Thyroid gland (tissue), 4 donors: ENCODE data around the gene XPC. TPM values are rescaled to one million over a fixed set of nuclear protein-coding genes. Genes with fewer than 3 reads are reported as not detected.
A peak's percentile ranks its signal among the peaks of the same experiment; 100 is the strongest.

ENCODE experiments used
- DNase-seq, 2 donors: peaks; one replicate each; pipeline ENCODE4 v3.0.0-alpha.2; 2019
- H3K27ac ChIP-seq, 3 donors: fragments of 200-600 bp; sonication (generic); 1 replicate in 2 of 3; 2 replicates in 1 of 3; pipeline ENCODE4 v1.5.1; 2016 to 2019; ENCODE audit warnings: mild to moderate bottlenecking in 1 of 3, moderate library complexity in 1 of 3
- H3K27me3 ChIP-seq: fragments of 200-600 bp; sonication (generic); one replicate; pipeline ENCODE4 v1.5.1; 2019
- H3K36me3 ChIP-seq, 2 donors: fragments of 200-600 bp; sonication (generic); one replicate each; pipeline ENCODE4 v1.5.1; 2016 to 2019
- H3K4me1 ChIP-seq, 2 donors: fragments of 200-600 bp; sonication (generic); one replicate each; pipeline ENCODE4 v1.5.1; 2017 to 2019
- H3K4me3 ChIP-seq, 3 donors: fragments of 200-600 bp; sonication (generic); replicated peaks in 1 of 3; 1 replicate in 2 of 3; 2 replicates in 1 of 3; pipeline ENCODE4 v1.5.1; 2016; ENCODE audit warnings: mild to moderate bottlenecking in 1 of 3
- H3K9me3 ChIP-seq: fragments of 200-600 bp; sonication (generic); one replicate; pipeline ENCODE4 v1.5.1; 2017
- CTCF ChIP-seq, 6 experiments: fragments of 200-600 bp in 3 of 6; fragments of 450-650 bp in 3 of 6; sonication (generic) in 3 of 6; IDR thresholded peaks; one replicate each; pipeline ENCODE4 v1.5.1; 2016 to 2019; ENCODE audit warnings: antibody characterized with exemption in 6 of 6, mild to moderate bottlenecking in 2 of 6, inconsistent platforms in 1 of 6, moderate library complexity in 1 of 6
- POLR2A ChIP-seq, 2 donors: fragments of 450-650 bp; IDR thresholded peaks; one replicate each; pipeline ENCODE4 v1.6.1; 2017; ENCODE audit warnings: antibody characterized with exemption in 2 of 2, mild to moderate bottlenecking in 2 of 2, moderate library complexity in 1 of 2
- WGBS, 2 donors: methylation state at CpG; one replicate each; pipeline ENCODE4 v1.1.5; 2017; 5-methylcytosine and 5-hydroxymethylcytosine counted together
- intact Hi-C: fragments of 100-400 bp; cut with DNase I; formaldehyde crosslinking; loops from one replicate; pipeline ENCODE4 v1.15.1; 2023
- total RNA-seq, 4 donors: library from RNA; depleted of rRNA; stranded (reverse); fragments of >200 nt; gene quantifications; one replicate each; pipeline ENCODE4 v1.2.3, GENCODE V29; 2016

Gene XPC
- total RNA-seq, 4 donors from 2014 or later: 53.4 to 69.3 (median 60.8) TPM

GRCh38 chr3:14202874-14203520 lies 24.6 kb upstream of the XPC start:
- H3K4me1 ChIP-seq: peaks cover 18 to 48% of the 10 kb centered on the region in 2 donors
- 69 to 70% methylated on average over 23 of the region's 23 CpGs for WGBS, 2 donors
- peaks cover 8% of the 10 kb centered on the region in 2 donors for H3K36me3 ChIP-seq
- intact Hi-C loops: loop anchor here (2.0 to 10.0 kb wide), 4 partner anchors 59 to 344 kb away; no protein-coding TSS in a partner anchor
- H3K4me3 ChIP-seq: no peak overlapping the region
- H3K27ac ChIP-seq: no peak overlapping the region
- no peaks in the 10 kb centered on the region for H3K9me3 ChIP-seq
- no peaks in the 10 kb centered on the region for H3K27me3 ChIP-seq
- DNase-seq: no peak
- TF ChIP-seq CTCF (IDR thresholded peaks at IDR 0.05): no peak
- no peak for TF ChIP-seq POLR2A (IDR thresholded peaks at IDR 0.05)

- H3K4me1 ChIP-seq: peaks cover 18 to 48% of the 10 kb centered on the region in 2 donors
- TF ChIP-seq POLR2A (IDR thresholded peaks at IDR 0.05): no peak
- TF ChIP-seq CTCF (IDR thresholded peaks at IDR 0.05): no peak
- 79% methylated on average over 7 of the region's 7 CpGs for WGBS, 2 donors
- H3K27me3 ChIP-seq: no peaks in the 10 kb centered on the region
- intact Hi-C loops: loop anchor here (2.0 to 10.0 kb wide), 4 partner anchors 60 to 345 kb away; no protein-coding TSS in a partner anchor
- no peak for DNase-seq
- no peak overlapping the region for H3K4me3 ChIP-seq
- H3K27ac ChIP-seq: no peak overlapping the region
- H3K36me3 ChIP-seq: peaks cover 8 to 9% of the 10 kb centered on the region in 2 donors
- H3K9me3 ChIP-seq: no peaks in the 10 kb centered on the region
Measured at GRCh38 chr3:14201940-14202684, 23.7 kb upstream of the XPC start.

- Histone ChIP-seq H3K4me1 (peaks cover 18 to 48% of the 10 kb centered on the region in 2 donors), H3K36me3 (peaks cover 8 to 9% of the 10 kb centered on the region in 2 donors), H3K27ac (no peak overlapping the region), H3K9me3 (no peaks in the 10 kb centered on the region), H3K4me3 (no peak overlapping the region), H3K27me3 (no peaks in the 10 kb centered on the region)
- intact Hi-C loops: loop anchor here (5.0 to 10.0 kb wide), 3 partner anchors 61 to 346 kb away; no protein-coding TSS in a partner anchor
- DNase-seq: no peak
- TF ChIP-seq CTCF (IDR thresholded peaks at IDR 0.05) (no peak), POLR2A (IDR thresholded peaks at IDR 0.05) (no peak)
- 91% methylated on average over 4 of the region's 4 CpGs for WGBS, 2 donors
Measured at GRCh38 chr3:14200841-14201240, 22.4 kb upstream of the XPC start.

GRCh38 chr3:14200276-14200675 lies 21.9 kb upstream of the XPC start:
- Histone ChIP-seq H3K36me3 (peaks cover 8 to 9% of the 10 kb centered on the region in 2 donors), H3K4me3 (no peak overlapping the region), H3K27ac (peak overlapping the region in 1 of 3 donors; percentile 19), H3K4me1 (peaks cover 15 to 47% of the 10 kb centered on the region in 2 donors), H3K9me3 (no peaks in the 10 kb centered on the region), H3K27me3 (no peaks in the 10 kb centered on the region)
- no peak for DNase-seq
- intact Hi-C loops: loop anchor here (5.0 to 10.0 kb wide), 3 partner anchors 62 to 347 kb away; no protein-coding TSS in a partner anchor
- TF ChIP-seq POLR2A (IDR thresholded peaks at IDR 0.05) (no peak), CTCF (IDR thresholded peaks at IDR 0.05) (no peak)
- 83 to 89% methylated on average over 4 of the region's 4 CpGs for WGBS, 2 donors
